GM18517 (cell line): Measurements from ENCODE around the gene ZNF716.
"Not testable (repeated sequence)": the region's sequence is repeated elsewhere in the genome, so short reads cannot be mapped to it uniquely, and the experiment has no call there.

Experiments used
- ATAC-seq: cut with Tn5 transposase; IDR thresholded peaks from one replicate; pipeline ENCODE4 v1.9.1; 2021; ENCODE audit warnings: mild to moderate bottlenecking, moderate library complexity; ENCODE audit not compliant: unreplicated experiment

Gene ZNF716

GRCh38 chr7:57425969-57426628 is 23.9 kb upstream of the ZNF716 start:
- ATAC-seq, result no peak

GRCh38 chr7:57426629-57427003 is 23.4 kb upstream of the ZNF716 start:
- no peak for ATAC-seq

- no peak for ATAC-seq
These were observed 22.8 kb upstream of the ZNF716 start for GRCh38 chr7:57427146-57427545.

- no peak for ATAC-seq
These were observed 22.4 kb upstream of the ZNF716 start for GRCh38 chr7:57427594-57427993.

- no peak for ATAC-seq
These were observed 17.4 kb upstream of the ZNF716 start for GRCh38 chr7:57432583-57432982.

GRCh38 chr7:57437581-57437980 is 12.4 kb upstream of the ZNF716 start:
- no peak for ATAC-seq

- ATAC-seq, result no peak
These were observed 11.7 kb upstream of the ZNF716 start for GRCh38 chr7:57438244-57438643.

- ATAC-seq, result no peak
These were observed 6.4 kb upstream of the ZNF716 start for GRCh38 chr7:57443567-57443966.

- not testable (repeated sequence) for ATAC-seq
These were observed 19.3 kb downstream of the ZNF716 start for GRCh38 chr7:57469186-57469828.

GRCh38 chr7:57480304-57480703 is 30.3 kb downstream of the ZNF716 start:
- not testable (repeated sequence) for ATAC-seq

GRCh38 chr7:57485022-57485421 is 35.0 kb downstream of the ZNF716 start:
- ATAC-seq, result not testable (repeated sequence)

- no peak for ATAC-seq
These were observed 38.0 kb downstream of the ZNF716 start for GRCh38 chr7:57487957-57488356.

- not testable (repeated sequence) for ATAC-seq
These were observed 45.1 kb downstream of the ZNF716 start for GRCh38 chr7:57495111-57495510.

GRCh38 chr7:57496395-57496794 is 46.4 kb downstream of the ZNF716 start:
- no peak for ATAC-seq

- ATAC-seq, result no peak
These were observed 55.2 kb downstream of the ZNF716 start for GRCh38 chr7:57505176-57505575.
